GM19193 (cell line): ENCODE results near the gene SUGCT.

Source experiments
- POLR2A ChIP-seq: IDR thresholded peaks from 4 replicates; pipeline ENCODE4 v1.6.1; 2011; ENCODE audit not compliant: insufficient read depth, insufficient read length; ENCODE audit errors: extremely low read depth

SUGCT gene

GRCh38 chr7:40848541-40849221 lies 713.9 kb downstream of the SUGCT start:
- no peak for TF ChIP-seq POLR2A

DNA sequence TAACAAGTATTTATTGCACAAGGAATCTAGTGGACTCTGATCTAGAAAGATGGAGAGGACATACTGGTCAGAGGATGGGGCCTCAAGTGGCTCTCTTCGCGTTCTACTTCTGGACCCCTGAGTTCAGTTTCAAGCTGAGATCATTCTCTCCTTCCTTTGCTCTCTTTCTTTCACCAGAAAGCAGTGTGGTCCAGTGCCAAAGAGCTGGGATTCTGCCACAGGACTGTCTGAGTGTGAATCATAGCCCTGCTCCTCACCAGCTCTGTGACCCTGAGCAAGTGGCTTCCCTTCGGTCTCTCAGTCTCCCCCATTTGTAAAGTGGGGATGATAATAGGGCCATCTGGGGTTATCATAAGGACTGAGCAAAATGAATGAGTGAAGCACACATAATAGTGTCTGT lies 715.2 kb downstream of the SUGCT start:
- no peak for TF ChIP-seq POLR2A

- no peak for TF ChIP-seq POLR2A
Observed at GRCh38 chr7:40851001-40851400, 716.2 kb downstream of the SUGCT start.

DNA sequence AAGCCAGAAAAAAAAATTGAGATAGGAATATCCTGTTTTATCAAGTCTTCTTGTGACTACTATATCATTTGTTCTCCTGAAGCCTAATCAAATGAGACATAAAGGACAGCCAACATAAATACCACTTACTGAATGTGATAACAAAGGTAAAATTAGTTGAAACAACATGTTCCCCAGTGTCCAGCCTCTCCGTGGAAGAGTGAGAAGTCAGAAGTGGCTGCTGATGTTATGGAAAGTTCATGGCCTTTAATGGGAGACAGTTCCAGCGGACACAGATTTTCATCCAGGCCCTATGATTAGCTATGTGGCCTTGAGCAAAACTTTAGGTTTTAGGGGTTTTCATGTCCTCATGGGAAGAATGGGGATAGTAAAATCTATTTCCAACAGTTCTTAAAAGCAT lies 724.3 kb downstream of the SUGCT start:
- TF ChIP-seq POLR2A, result no peak

GRCh38 chr7:40859965-40860543 lies 725.2 kb downstream of the SUGCT start:
- no peak for TF ChIP-seq POLR2A

DNA sequence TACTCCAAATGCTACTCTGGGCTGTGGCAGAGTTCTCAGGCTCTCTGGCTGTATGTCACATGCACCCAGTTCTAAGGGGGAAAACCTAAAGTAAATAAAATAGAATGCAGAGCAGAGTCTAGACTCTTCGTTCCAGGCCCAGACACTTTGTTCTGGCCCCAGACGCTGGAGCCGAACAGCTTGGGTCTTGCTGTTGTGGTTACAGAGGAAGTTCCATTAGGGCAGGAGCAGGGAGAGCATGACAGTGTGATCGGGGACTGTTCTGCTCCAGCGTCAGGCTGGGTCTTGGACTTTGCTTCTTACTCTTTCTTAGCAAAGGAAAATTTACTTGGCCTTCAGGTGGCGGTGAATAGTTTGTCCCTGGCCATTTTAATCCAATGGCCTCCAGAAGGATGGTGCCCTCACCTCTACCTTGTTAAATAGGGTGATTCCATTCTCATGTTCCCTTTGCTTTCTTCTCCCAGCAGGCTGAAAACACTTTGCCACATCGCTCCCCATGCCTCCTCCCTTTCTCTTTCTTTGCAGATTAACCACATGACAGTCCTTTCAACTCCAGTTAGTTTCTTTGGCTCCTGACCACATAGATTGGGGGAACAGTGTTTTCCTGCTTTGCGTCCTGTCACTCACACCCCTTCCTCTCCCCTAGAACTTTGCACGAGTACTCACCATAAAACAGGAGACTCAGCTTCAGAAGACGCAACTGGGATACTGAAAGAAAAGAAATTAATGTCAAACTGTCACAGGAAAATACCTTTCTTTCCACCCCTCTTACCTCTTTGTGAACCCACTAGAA lies 730.8 kb downstream of the SUGCT start:
- no peak for TF ChIP-seq POLR2A

DNA sequence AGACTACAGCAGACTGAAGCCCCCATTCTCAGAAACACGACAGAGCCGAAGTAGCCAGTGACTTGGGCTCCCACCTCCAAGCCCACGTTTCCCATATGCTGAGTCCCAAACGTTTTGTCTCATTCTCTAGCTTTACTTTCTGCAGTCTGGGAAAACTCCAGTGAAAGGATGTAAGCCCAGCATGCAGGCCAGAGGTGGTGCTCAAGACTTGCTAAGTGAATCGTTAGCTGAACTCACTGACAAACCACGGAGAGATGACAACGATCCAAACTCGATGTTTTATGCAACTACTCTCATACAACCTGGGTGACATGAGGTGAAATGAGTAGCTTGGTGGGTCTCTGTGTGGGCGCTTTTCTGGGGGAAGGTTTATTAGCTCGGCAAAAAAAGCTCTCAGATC lies 731.8 kb downstream of the SUGCT start:
- TF ChIP-seq POLR2A, result no peak

GRCh38 chr7:40870108-40870507 lies 735.3 kb downstream of the SUGCT start:
- no peak for TF ChIP-seq POLR2A

DNA sequence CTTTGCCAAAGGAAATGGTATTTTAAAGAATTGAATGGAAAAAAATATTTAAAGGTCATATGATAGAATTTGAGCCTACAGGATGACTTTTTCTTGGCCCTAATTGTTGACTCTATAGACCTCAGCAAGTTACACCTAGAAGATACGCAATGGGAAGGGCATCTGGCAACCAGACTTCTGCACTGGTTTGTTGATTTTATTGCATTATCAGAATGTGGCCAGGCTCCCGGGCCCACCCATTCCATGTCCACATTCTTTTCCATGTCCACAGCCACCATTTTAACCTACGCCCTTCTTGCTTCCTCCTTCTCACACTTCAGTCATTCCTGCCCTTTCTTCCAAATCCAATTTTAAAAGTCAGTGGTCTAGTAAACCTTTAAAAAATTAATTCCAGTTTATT lies 738.4 kb downstream of the SUGCT start:
- TF ChIP-seq POLR2A, result no peak

DNA sequence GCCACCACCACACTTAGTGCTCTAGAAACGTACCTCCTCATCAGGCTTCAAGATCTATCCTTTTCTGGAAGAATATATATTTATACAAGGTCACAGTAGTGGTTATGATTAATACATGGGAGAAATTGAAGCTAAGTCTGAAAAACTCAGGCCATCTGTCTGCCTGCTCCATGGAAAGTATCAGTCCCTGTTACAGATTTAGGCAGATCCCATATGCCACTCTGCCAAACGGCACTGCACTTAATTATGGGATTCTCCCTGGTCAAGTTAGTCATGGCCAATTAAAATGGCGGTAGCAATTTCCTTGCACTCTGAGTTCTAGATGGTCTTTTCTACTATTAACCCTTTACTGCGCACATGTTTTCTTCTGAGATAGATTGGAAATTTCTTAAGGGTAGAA lies 740.0 kb downstream of the SUGCT start:
- TF ChIP-seq POLR2A, result no peak

DNA sequence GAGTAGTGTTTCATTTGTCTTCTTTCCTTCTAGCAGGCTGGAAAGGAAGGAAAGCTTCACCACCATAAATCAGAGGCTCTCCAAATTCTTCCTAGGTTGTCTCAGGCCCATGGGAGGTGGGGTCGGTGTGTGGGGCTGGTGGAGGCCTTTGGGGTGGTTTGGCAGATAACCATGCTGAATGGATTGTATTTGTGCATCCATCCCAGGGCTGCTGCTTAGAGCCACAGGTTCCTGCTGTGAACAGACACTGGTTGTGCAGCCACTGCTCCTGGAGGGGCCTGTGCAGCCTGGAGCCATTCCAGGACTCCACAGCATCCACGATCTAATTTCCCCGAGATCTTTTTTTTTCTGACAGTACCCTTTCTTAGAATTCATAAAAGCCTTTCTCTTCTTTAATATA lies 741.8 kb downstream of the SUGCT start:
- no peak for TF ChIP-seq POLR2A

DNA sequence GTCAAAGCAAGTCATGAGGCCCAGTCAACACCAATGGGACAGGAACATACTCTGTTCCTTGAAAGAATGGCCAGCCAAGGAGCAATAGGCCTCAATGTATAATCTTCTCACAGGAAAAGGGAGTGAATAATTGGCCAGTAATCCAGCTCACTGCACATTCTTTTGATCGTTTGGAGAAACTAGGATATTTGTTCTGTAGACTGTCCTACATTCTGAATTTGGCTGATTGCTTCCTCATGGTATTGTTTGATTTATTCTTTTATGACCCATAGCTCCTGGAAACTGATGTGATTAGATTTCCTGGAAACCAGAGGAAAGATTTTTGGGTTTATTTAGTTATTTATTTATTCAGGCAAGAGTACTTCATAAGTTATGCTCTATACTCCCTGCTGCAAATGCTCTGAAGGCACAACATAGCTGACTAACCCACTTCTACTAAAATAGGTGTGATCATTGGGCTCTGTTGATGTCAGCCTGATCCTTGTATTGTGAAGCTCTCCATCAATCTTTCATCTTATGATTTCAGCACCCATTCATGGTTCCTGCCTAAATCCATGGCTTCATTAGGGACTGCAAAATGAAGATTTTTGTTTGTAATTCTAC lies 745.2 kb downstream of the SUGCT start:
- no peak for TF ChIP-seq POLR2A

GRCh38 chr7:40880581-40880980 lies 745.8 kb downstream of the SUGCT start:
- no peak for TF ChIP-seq POLR2A

GRCh38 chr7:40881405-40881926 lies 746.7 kb downstream of the SUGCT start:
- TF ChIP-seq POLR2A, result no peak

DNA sequence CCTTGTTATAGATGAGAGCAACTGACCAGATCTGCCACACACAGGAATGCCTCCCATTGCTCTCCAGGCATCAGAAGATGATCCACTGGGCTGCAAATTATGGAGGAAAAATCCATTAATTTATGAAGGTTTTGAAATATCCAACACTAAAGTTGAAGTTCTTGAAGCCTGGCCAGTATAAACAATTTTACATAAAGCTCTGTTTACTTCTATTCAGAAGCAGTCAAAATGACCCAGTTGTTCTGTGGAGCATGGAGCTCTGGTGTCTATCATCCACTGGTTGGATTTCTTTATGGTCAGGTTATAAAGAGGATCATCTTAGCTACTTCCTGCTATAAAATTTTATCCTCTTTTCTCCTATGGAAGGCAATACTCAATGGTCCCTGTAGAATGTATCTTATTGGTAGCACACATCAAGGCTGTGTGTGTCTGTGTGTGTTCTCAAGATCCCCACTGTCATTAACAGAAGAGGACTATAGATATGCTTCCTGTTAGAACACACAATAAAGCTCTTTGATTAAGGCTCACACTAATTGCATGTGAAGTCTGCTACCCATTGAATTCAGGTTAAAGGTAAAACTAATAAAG lies 747.4 kb downstream of the SUGCT start:
- TF ChIP-seq POLR2A, result no peak
